ENCODE results near the gene TMED1.

Gene TMED1

GRCh38 chr19:10831987-10832938 is 3.7 kb downstream of the TMED1 start:
- no peak for DNase-seq

DNA sequence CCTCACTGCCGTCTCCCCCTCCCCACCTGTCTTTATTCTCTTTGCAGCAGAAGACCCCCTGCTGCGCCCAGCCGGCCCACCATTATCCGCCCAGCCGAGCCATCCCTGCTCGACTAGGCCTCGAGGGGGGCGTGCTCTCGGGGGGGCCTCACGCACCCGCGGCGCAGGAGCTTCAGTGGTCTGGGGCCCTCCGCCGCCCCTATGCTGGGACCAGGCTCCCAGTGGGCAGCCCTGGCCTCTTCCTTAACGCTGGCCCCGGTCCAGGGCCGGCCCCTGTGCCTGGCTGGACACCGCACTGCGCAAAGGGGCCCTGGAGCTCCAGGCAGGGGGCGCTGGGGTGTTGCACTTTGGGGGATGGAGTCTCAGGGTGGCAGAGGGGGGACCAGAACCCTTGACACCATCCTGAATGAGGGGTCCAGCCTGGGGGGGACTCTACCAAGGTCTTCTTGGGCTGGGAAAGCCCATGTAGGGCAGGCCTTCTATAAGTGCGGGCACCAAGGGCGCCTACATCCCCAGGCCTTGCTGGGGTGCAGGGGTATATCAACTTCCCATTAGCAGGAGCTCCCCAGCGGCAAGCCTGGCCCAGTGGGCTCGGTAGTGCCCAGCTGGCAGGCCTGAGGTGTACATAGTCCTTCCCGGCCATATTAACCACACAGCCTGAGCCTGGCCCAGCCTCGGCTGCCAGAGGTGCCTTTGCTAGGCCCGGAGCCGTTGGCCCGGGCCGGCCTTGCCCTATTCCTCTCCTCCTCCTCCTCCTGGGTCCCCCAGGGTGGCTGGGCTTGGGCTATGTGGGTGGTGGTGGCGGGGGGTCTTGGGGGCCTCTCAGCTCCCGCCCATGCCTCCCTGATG is 4.9 kb downstream of the TMED1 start:
- no peak for DNase-seq

DNA sequence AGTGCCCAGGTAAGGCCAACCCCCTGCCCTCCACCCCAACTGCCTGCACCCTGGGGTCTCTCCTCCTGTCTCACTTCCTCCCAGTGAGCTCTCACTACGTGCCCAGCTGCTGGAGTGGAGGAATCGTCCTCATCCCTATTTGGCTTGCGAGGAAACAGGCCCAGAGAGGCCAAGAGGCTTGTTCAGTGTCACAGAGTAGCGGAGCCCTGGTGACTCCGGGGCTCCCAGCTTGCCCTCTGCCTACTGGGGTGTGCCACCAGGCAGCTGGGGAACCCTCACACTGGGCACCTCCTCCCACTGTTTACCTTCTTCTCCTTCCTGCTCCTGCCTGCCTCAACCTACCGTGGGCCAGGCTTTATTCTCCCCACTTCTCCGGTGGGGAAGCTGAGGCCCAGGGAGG is 5.6 kb downstream of the TMED1 start:
- no peak for DNase-seq

GRCh38 chr19:10829967-10830366 is 6.0 kb downstream of the TMED1 start:
- DNase-seq: no peak

DNA sequence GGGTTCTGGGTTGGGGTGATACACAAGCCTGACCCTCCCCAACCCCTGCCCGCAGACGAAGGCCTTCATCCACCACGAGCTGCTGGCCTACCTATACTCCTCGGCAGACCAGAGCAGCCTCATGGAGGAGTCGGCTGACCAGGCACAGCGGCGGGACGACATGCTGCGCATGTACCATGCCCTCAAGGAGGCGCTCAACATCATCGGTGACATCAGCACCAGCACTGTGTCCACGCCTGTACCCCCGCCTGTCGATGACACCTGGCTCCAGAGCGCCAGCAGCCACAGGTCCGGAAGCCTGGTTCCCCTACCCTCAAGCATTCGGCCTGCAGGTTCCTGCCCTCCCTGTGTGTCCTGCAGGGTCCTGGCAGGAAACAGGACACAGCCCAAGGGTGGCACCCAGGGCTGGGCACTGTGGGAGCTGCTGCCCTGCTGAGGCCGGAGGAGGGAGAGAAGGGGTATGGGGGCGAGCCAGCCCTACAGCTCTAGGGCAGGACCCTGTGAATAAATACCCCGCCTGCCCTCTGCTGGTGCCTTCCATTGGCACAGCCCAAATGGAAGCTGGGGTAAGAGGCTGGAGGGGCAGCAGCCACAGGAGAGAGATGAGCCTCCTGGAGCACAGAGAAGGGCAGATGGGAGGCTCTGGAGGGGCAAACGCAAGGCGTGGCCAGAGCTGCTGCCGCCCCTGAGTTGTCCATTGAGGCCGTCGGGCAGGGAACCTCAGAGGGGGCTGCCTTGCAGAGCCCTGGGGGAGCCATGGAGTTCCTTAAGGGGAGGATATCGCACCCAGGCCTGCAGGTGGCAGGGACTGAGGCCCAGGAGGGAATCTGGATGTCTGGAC is 6.8 kb downstream of the TMED1 start:
- DNase-seq: no peak

GRCh38 chr19:10826846-10827245 is 9.2 kb downstream of the TMED1 start:
- DNase-seq: no peak

DNA sequence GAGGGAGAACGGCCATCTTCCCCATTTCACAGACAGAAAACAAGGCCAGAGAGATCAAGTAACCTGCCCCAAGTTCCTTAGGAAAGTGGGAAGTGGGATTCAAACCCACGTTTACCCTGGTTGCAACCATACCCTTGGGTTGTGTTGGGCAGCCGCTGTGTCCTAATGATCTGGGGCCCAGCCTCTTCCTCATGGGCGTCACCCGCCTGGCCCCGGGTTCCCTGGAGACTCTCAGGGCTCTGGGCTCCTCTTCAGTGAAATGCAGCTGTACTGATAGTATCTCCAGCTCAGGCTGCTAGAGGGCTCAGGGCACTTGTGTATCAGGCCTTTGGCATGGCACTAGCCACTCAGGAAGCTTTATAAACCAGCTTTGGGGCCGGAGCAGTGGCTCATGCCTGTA is 9.8 kb downstream of the TMED1 start:
- no peak for DNase-seq

GRCh38 chr19:10823690-10824089 is 12.3 kb downstream of the TMED1 start:
- DNase-seq: no peak

- no peak for DNase-seq
Measured at GRCh38 chr19:10820173-10820572, 15.8 kb downstream of the TMED1 start.

DNA sequence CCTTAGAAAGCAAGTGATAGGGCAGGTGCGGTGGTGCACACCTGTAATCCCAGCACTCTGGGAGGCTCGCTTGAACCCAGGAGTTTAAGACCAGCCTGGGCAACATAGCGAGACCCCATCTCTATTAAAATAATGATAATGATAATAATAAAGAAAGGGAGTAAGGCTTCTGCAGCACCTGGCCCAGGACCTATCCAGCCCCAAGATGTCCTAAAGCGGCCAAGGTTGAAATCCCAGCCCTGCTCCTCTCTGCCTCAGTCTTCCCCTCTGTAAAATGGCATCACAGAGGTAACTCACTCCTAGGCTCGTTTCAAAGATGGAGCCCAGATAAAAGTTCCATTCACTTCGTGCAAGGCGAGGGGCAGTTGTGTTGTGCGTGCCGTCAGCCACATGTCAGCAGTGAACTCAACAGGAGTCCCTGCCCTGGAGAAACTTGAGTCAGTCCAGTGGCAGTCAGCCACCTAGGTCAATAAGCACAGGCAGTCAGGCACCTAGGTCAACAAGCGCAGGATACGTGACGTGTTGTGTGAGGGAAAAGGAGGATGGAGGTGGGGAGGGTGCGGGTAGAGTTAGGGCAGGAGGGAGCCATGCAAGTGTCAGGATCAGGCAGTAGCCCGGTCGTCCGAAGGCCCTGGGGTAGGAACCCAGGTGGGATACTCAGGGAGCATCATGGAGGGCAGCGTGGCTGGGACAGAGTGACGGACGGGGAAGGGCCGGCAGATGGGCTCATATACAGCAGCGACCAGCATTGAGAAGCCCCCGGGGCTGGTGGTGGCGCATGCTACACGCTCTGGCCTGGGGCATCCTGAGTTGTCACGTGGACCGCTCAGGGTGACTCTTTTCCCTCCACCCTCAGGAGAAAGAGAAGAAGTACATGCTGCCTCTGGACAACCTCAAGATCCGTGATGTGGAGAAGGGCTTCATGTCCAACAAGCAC is 16.6 kb downstream of the TMED1 start:
- no peak for DNase-seq

- no peak for DNase-seq
Measured at GRCh38 chr19:10818301-10819123, 17.5 kb downstream of the TMED1 start.

- DNase-seq: no peak
Measured at GRCh38 chr19:10817291-10818038, 18.5 kb downstream of the TMED1 start.

DNA sequence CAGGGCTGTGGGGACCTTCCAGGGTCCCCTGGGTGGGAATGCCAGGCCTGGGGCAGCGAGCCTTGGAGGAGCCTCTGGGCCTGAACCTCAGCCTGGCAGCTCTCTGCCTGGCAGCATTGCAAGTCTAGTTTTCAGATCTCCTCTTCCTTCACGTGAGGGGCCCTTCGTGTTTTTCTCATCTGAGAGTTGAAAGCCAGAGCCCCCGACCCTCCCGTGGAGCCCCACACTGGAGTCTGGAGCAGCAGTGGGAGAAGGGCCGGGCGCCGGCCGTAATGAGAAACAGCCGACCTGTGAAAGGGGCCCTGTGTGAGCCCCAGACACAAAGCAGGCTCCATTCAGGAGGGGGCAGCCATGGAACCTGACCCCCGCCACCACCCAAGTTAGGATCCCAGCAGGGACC is 19.3 kb downstream of the TMED1 start:
- DNase-seq: no peak

- DNase-seq: no peak
Measured at GRCh38 chr19:10815969-10816644, 19.9 kb downstream of the TMED1 start.

DNA sequence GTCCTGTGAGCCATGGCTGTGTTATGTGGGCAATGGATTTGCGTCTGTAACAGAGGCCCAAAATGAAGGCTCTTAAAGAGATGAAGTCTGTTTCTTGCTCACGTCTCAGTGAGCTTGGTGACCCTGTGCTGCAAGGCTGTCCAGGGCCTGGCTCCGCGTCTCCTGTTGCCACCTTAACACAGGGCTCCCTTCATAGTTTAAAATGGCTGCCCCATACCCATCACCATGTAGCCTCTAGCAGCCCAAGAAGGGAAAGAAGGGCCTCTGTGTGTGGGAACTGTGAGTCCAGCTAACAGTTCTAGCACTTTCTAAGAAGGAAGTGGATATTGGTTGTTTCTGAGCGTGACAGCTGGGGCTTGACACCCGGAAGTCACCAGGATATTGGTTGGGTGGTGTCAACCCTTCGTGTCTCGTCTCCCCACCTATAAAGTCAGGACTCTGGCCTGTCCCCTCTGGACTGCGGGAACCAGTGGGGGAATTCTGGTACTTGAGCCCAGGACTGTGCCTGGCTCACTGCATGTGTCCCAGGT is 20.9 kb downstream of the TMED1 start:
- DNase-seq: no peak

DNA sequence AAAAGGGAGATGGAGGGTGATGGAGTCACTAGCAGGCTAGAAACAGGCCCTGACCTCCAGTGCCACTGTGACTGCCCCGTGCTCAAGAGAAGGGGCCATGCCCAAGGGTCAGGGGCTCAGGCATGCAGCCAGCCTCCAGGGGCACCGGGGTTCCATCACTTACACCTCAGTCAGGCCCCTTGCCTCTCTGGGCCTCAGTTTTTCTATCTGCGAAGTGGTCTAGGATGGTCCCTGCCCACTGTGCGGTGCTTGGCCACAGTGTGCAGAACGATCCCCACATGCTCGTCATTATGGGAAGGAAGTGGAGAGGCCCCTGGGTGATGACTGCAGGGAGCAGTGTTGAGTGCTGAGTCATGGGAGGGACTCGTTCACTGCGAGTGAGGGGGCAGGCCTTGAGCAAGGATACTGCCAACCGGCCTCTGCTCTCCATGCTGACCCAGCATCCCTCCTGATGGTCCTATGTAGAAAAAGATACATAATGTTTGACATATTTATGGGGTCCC is 23.1 kb downstream of the TMED1 start:
- no peak for DNase-seq

GRCh38 chr19:10812196-10812595 is 23.8 kb downstream of the TMED1 start:
- DNase-seq: no peak

- no peak for DNase-seq
Measured at GRCh38 chr19:10811391-10812111, 24.5 kb downstream of the TMED1 start.
